ENCODE data around the gene RPUSD4.

RPUSD4 gene

GRCh38 chr11:126212089-126212660 is 725 bp upstream of the RPUSD4 start:
- DNase-seq, result no peak

- no peak for DNase-seq
Measured at GRCh38 chr11:126210871-126211235, 597 bp downstream of the RPUSD4 start.

- no peak for DNase-seq
Measured at GRCh38 chr11:126207896-126208295, 3.6 kb downstream of the RPUSD4 start.

GRCh38 chr11:126205359-126205758 is 6.1 kb downstream of the RPUSD4 start:
- no peak for DNase-seq

GRCh38 chr11:126202646-126203359 is 8.6 kb downstream of the RPUSD4 start:
- DNase-seq, result no peak

- DNase-seq, result no peak
Measured at GRCh38 chr11:126198648-126199047, 12.8 kb downstream of the RPUSD4 start.

- no peak for DNase-seq
Measured at GRCh38 chr11:126197277-126197939, 14.0 kb downstream of the RPUSD4 start.

GRCh38 chr11:126195119-126195518 is 16.3 kb downstream of the RPUSD4 start:
- no peak for DNase-seq

GRCh38 chr11:126194121-126194543 is 17.3 kb downstream of the RPUSD4 start:
- DNase-seq, result peak; percentile 77

GRCh38 chr11:126193038-126193478 is 18.4 kb downstream of the RPUSD4 start:
- no peak for DNase-seq

- DNase-seq, result no peak
Measured at GRCh38 chr11:126192361-126192760, 19.1 kb downstream of the RPUSD4 start.

GRCh38 chr11:126191379-126192073 is 19.9 kb downstream of the RPUSD4 start:
- no peak for DNase-seq

GRCh38 chr11:126190792-126191191 is 20.7 kb downstream of the RPUSD4 start:
- DNase-seq, result no peak

- DNase-seq, result no peak
Measured at GRCh38 chr11:126189109-126189929, 22.1 kb downstream of the RPUSD4 start.

GRCh38 chr11:126188332-126189108 is 22.9 kb downstream of the RPUSD4 start:
- DNase-seq, result no peak

- no peak for DNase-seq
Measured at GRCh38 chr11:126186708-126187529, 24.5 kb downstream of the RPUSD4 start.

GRCh38 chr11:126186025-126186698 is 25.3 kb downstream of the RPUSD4 start:
- DNase-seq, result no peak

GRCh38 chr11:126185259-126186024 is 26.0 kb downstream of the RPUSD4 start:
- DNase-seq, result no peak

- DNase-seq, result no peak
Measured at GRCh38 chr11:126182787-126183445, 28.5 kb downstream of the RPUSD4 start.
